ENCODE results near the gene TRMU.

Gene TRMU

GRCh38 chr22:46387748-46388147, 52.2 kb downstream of the TRMU start:
- no peak for DNase-seq
- Histone ChIP-seq H2AK5ac (ENCODE audit: low read length) (no peak overlapping the region), H2BK120ac (ENCODE audit: low read depth, low read length) (no peak overlapping the region), H2BK5ac (ENCODE audit: low read length) (no peak overlapping the region), H3K4ac (ENCODE audit: low read depth, low read length) (no peak overlapping the region), H3K79me2 (ENCODE audit: control insufficient read depth, insufficient read depth, low read length) (no peaks in the 10 kb centered on the region), H3K36me3 (ENCODE audit: control insufficient read depth, insufficient read depth, low read length) (no peaks in the 10 kb centered on the region), H4K8ac (ENCODE audit: low read depth, low read length) (no peak overlapping the region), H3K23ac (ENCODE audit: low read length) (no peak overlapping the region), H2BK15ac (replicated peaks; ENCODE audit: low read depth) (no peak overlapping the region), H3K4me3 (ENCODE audit: low read length) (no peak overlapping the region), H3K9ac (ENCODE audit: low read length) (no peak overlapping the region), H3K56ac (ENCODE audit: low read length) (no peak overlapping the region), H3K27me3 (ENCODE audit: insufficient read depth, low read length, poor library complexity) (no peaks in the 10 kb centered on the region), H4K5ac (ENCODE audit: low read length) (no peak overlapping the region), H3K79me1 (ENCODE audit: low read length) (no peaks in the 10 kb centered on the region), H3K4me2 (ENCODE audit: low read length) (no peak overlapping the region), H3K4me1 (ENCODE audit: control insufficient read depth, low read depth, low read length) (no peaks in the 10 kb centered on the region), H3K27ac (ENCODE audit: low read depth, low read length) (no peak overlapping the region), H3K18ac (ENCODE audit: low read length) (no peak overlapping the region)
- WGBS (ENCODE audit: extremely low coverage, insufficient coverage, low lambda C conversion rate), result no CpG with 5 or more reads among the region's 11 CpGs

- no peaks in the 10 kb centered on the region for H3K79me2 ChIP-seq (ENCODE audit: control insufficient read depth, insufficient read depth, low read length)
- H2BK120ac ChIP-seq (ENCODE audit: low read depth, low read length), result no peak overlapping the region
- H2AK5ac ChIP-seq (ENCODE audit: low read length), result no peak overlapping the region
- no peaks in the 10 kb centered on the region for H3K4me1 ChIP-seq (ENCODE audit: control insufficient read depth, low read depth, low read length)
- no CpG with 5 or more reads among the region's 10 CpGs for WGBS (ENCODE audit: extremely low coverage, insufficient coverage, low lambda C conversion rate)
- no peak overlapping the region for H3K9ac ChIP-seq (ENCODE audit: low read length)
- no peaks in the 10 kb centered on the region for H3K27me3 ChIP-seq (ENCODE audit: insufficient read depth, low read length, poor library complexity)
- H2BK5ac ChIP-seq (ENCODE audit: low read length), result no peak overlapping the region
- no peaks in the 10 kb centered on the region for H3K36me3 ChIP-seq (ENCODE audit: control insufficient read depth, insufficient read depth, low read length)
- H3K4me3 ChIP-seq (ENCODE audit: low read length), result no peak overlapping the region
- H3K56ac ChIP-seq (ENCODE audit: low read length), result no peak overlapping the region
- no peaks in the 10 kb centered on the region for H3K79me1 ChIP-seq (ENCODE audit: low read length)
- no peak overlapping the region for H3K27ac ChIP-seq (ENCODE audit: low read depth, low read length)
- H3K18ac ChIP-seq (ENCODE audit: low read length), result no peak overlapping the region
- H4K5ac ChIP-seq (ENCODE audit: low read length), result no peak overlapping the region
- no peak overlapping the region for H3K23ac ChIP-seq (ENCODE audit: low read length)
- no peak overlapping the region for H4K8ac ChIP-seq (ENCODE audit: low read depth, low read length)
- H2BK15ac ChIP-seq (replicated peaks; ENCODE audit: low read depth), result no peak overlapping the region
- DNase-seq, result no peak
- H3K4ac ChIP-seq (ENCODE audit: low read depth, low read length), result no peak overlapping the region
- no peak overlapping the region for H3K4me2 ChIP-seq (ENCODE audit: low read length)
Measured at GRCh38 chr22:46388647-46389046, 53.1 kb downstream of the TRMU start.

- WGBS (ENCODE audit: extremely low coverage, insufficient coverage, low lambda C conversion rate), result no CpG with 5 or more reads among the region's 30 CpGs
- Histone ChIP-seq H3K27ac (ENCODE audit: low read depth, low read length) (no peak overlapping the region), H2BK120ac (ENCODE audit: low read depth, low read length) (no peak overlapping the region), H3K4ac (ENCODE audit: low read depth, low read length) (no peak overlapping the region), H3K23ac (ENCODE audit: low read length) (no peak overlapping the region), H3K18ac (ENCODE audit: low read length) (no peak overlapping the region), H2BK15ac (replicated peaks; ENCODE audit: low read depth) (no peak overlapping the region), H3K9ac (ENCODE audit: low read length) (no peak overlapping the region), H4K5ac (ENCODE audit: low read length) (no peak overlapping the region), H2BK5ac (ENCODE audit: low read length) (no peak overlapping the region), H2AK5ac (ENCODE audit: low read length) (no peak overlapping the region), H3K4me1 (ENCODE audit: control insufficient read depth, low read depth, low read length) (no peaks in the 10 kb centered on the region), H3K56ac (ENCODE audit: low read length) (no peak overlapping the region), H4K8ac (ENCODE audit: low read depth, low read length) (no peak overlapping the region), H3K79me1 (ENCODE audit: low read length) (no peaks in the 10 kb centered on the region), H3K27me3 (ENCODE audit: insufficient read depth, low read length, poor library complexity) (no peaks in the 10 kb centered on the region), H3K36me3 (ENCODE audit: control insufficient read depth, insufficient read depth, low read length) (no peaks in the 10 kb centered on the region), H3K4me3 (ENCODE audit: low read length) (no peak overlapping the region), H3K4me2 (ENCODE audit: low read length) (no peak overlapping the region), H3K79me2 (ENCODE audit: control insufficient read depth, insufficient read depth, low read length) (no peaks in the 10 kb centered on the region)
- no peak for DNase-seq
Measured at GRCh38 chr22:46389081-46389480, 53.6 kb downstream of the TRMU start.

GRCh38 chr22:46390105-46390651, 54.7 kb downstream of the TRMU start:
- Histone ChIP-seq H3K23ac (ENCODE audit: low read length) (no peak overlapping the region), H3K79me1 (ENCODE audit: low read length) (no peaks in the 10 kb centered on the region), H3K4me3 (ENCODE audit: low read length) (no peak overlapping the region), H4K5ac (ENCODE audit: low read length) (no peak overlapping the region), H3K27ac (ENCODE audit: low read depth, low read length) (no peak overlapping the region), H4K8ac (ENCODE audit: low read depth, low read length) (no peak overlapping the region), H3K9ac (ENCODE audit: low read length) (no peak overlapping the region), H3K36me3 (ENCODE audit: control insufficient read depth, insufficient read depth, low read length) (no peaks in the 10 kb centered on the region), H3K18ac (ENCODE audit: low read length) (no peak overlapping the region), H3K79me2 (ENCODE audit: control insufficient read depth, insufficient read depth, low read length) (no peaks in the 10 kb centered on the region), H3K27me3 (ENCODE audit: insufficient read depth, low read length, poor library complexity) (no peaks in the 10 kb centered on the region), H3K4ac (ENCODE audit: low read depth, low read length) (no peak overlapping the region), H2BK120ac (ENCODE audit: low read depth, low read length) (no peak overlapping the region), H2BK15ac (replicated peaks; ENCODE audit: low read depth) (no peak overlapping the region), H3K4me1 (ENCODE audit: control insufficient read depth, low read depth, low read length) (no peaks in the 10 kb centered on the region), H2BK5ac (ENCODE audit: low read length) (no peak overlapping the region), H2AK5ac (ENCODE audit: low read length) (no peak overlapping the region), H3K56ac (ENCODE audit: low read length) (no peak overlapping the region), H3K4me2 (ENCODE audit: low read length) (no peak overlapping the region)
- WGBS (ENCODE audit: extremely low coverage, insufficient coverage, low lambda C conversion rate), result no CpG with 5 or more reads among the region's 20 CpGs
- DNase-seq, result no peak

- Histone ChIP-seq H2BK15ac (replicated peaks; ENCODE audit: low read depth) (no peak overlapping the region), H3K79me1 (ENCODE audit: low read length) (no peaks in the 10 kb centered on the region), H2BK5ac (ENCODE audit: low read length) (no peak overlapping the region), H3K36me3 (ENCODE audit: control insufficient read depth, insufficient read depth, low read length) (no peaks in the 10 kb centered on the region), H3K4me2 (ENCODE audit: low read length) (no peak overlapping the region), H4K8ac (ENCODE audit: low read depth, low read length) (no peak overlapping the region), H3K4me1 (ENCODE audit: control insufficient read depth, low read depth, low read length) (no peaks in the 10 kb centered on the region), H2AK5ac (ENCODE audit: low read length) (no peak overlapping the region), H3K27me3 (ENCODE audit: insufficient read depth, low read length, poor library complexity) (no peaks in the 10 kb centered on the region), H3K23ac (ENCODE audit: low read length) (peak overlapping the region; percentile 66), H3K4ac (ENCODE audit: low read depth, low read length) (no peak overlapping the region), H3K18ac (ENCODE audit: low read length) (no peak overlapping the region), H3K56ac (ENCODE audit: low read length) (no peak overlapping the region), H2BK120ac (ENCODE audit: low read depth, low read length) (no peak overlapping the region), H3K9ac (ENCODE audit: low read length) (no peak overlapping the region), H3K4me3 (ENCODE audit: low read length) (no peak overlapping the region), H4K5ac (ENCODE audit: low read length) (no peak overlapping the region), H3K27ac (ENCODE audit: low read depth, low read length) (no peak overlapping the region), H3K79me2 (ENCODE audit: control insufficient read depth, insufficient read depth, low read length) (no peaks in the 10 kb centered on the region)
- DNase-seq, result peak; percentile 64
- no CpG with 5 or more reads among the region's 32 CpGs for WGBS (ENCODE audit: extremely low coverage, insufficient coverage, low lambda C conversion rate)
Measured at GRCh38 chr22:46390652-46391301, 55.3 kb downstream of the TRMU start.
